Stimulated activated CD8-positive, alpha-beta memory T cell treated with anti-CD3 and anti-CD28 coated beads, Interleukin-12 subunit alpha, Interleukin-12 subunit beta, amount 100 ng/mL, for 24 hours (primary cell): ENCODE measurements around the gene CLASP1.
"Not testable (repeated sequence)": the region's sequence is repeated elsewhere in the genome, so short reads cannot be mapped to it uniquely, and the experiment has no call there.

Source experiments
- DNase-seq: peaks from one replicate; pipeline ENCODE4 v3.0.0-alpha.2; 2020; ENCODE audit errors: extremely low read depth

The CLASP1 gene

GRCh38 chr2:121374412-121375075 is 274.7 kb downstream of the CLASP1 start:
- not testable (repeated sequence) for DNase-seq

- no peak for DNase-seq
Observed at GRCh38 chr2:121372721-121373353, 276.4 kb downstream of the CLASP1 start.

DNA sequence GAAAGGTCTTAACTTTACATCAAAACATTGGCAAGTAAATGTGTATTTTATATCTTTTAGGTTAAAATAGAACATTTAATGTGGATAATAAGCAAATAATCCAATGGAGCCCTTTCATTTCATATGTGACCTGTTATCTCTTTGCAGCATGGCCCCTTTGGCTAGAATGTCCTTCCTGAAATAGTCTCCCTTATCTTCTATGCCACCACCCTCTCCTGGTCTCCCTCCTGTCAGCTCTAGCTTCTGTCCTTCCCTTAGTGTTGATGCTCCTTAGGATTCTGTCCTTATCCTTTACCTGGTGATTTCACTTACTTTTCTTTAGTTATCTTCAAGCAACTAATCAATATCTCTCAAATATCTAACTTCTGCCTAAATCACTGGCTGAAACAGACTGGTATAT is 277.2 kb downstream of the CLASP1 start:
- no peak for DNase-seq

DNA sequence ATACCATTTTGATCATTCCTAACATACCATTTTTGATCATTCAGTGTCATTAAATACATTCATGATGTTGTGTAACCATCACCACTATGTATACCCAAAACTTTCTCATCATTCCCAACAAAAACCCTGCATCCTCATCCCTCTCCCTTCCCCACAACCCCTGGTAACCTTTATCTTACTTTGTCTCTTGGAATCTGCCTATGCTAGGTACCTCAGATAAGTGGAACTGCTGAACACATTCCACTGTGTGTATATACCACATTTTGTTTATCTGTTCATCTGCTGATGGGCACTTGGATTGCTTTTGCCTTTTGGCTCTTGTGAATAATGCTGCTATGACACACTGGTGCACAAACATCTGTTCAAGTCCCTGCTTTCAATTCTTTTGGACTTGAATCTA is 280.4 kb downstream of the CLASP1 start:
- no peak for DNase-seq

GRCh38 chr2:121368155-121368554 is 281.1 kb downstream of the CLASP1 start:
- no peak for DNase-seq

GRCh38 chr2:121367246-121367900 is 281.9 kb downstream of the CLASP1 start:
- no peak for DNase-seq

- DNase-seq: no peak
Observed at GRCh38 chr2:121366040-121366439, 283.2 kb downstream of the CLASP1 start.

GRCh38 chr2:121365061-121365460 is 284.2 kb downstream of the CLASP1 start:
- no peak for DNase-seq

DNA sequence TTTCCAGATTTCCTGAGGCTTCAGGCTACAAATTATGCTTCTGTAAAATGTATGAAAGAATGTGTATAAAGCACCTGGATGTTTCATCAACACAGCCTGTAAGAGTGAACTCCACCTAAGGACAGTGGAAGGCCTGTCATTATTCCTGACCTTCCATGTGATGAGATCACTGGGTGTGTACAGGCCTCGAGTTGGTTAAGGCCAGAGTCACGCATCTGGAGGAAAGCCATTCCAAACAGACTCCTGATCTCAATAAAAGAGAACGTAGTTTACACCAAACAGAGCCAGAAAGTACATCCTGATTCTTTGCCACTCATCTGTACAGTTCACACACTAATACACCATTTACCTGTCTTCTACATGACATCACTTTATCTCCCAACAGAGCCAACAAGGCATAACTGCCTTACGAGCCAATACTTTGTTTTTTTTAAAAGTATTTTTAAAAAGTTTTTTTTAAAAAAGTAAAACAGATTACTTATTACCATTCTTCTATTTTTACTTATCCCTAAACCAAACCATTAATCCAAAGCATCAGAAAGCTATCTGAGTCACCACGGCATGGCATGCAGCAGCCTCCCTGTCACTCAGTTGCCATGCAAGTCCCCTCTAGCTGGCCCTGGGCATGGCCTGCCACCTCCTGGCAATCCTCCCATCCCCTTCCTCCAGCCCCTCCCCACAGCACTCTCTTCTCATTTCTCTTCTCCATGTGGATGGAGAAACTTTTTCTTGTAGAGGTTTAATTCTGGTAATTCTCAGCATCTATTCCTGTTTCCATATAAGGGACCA is 285.4 kb downstream of the CLASP1 start:
- DNase-seq: no peak

DNA sequence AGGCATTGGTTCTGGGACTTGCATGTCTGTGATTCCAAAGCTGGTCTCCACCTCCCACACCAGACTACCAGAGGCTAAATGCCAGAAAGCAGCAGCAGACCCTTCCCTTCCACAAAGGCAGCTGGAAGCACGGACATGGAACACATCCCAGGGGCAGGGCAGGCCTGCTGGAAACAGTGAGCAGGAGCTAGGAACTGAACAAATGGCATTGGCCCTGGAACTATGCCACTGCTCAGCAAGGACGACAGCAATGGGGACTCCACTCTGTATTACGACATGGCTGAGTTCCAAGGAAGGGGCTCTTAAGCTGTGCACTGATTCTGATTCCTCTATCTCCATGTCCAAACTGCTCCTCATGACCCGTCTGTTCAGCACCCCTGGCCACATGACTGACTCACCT is 286.5 kb downstream of the CLASP1 start:
- no peak for DNase-seq

DNA sequence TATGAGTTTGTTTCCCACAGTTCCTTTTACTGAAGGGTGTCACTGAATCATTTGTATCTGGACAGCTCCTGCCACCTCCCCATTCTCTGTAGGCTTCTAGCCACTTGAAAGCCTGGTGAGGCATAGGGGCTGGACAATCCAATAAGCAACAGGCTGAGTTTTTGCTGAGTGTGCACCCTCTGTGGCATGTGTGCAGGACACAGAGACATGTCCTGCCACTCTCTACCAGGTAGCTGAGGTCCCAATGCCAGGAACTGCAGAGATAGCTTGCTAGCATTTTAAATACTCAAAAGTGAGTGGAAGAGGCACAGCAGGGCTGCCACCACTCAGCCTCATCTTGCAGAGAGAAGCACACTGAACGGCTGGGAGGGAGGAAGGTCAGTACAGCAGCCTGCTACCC is 287.0 kb downstream of the CLASP1 start:
- DNase-seq: no peak

GRCh38 chr2:121360566-121361300 is 288.5 kb downstream of the CLASP1 start:
- DNase-seq: no peak

GRCh38 chr2:121359716-121360565 is 289.3 kb downstream of the CLASP1 start:
- no peak for DNase-seq

DNA sequence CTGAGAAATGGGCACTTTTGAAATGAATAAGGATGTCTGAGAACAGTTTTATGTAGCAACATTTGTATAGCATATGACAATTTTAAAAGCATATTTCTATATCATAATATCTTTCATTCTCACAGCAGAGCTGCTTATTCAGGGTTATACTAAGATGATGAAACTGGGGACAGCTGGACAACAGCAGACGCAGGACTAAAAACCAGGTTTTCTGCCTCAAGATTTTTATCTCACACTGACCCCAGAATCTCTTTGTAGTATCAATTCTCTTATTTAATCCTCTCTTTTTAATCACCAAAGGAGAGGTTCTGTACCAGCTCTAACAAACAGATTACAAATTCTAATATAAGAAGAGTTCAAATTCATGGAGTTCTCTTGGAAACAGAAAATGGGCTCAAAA is 290.1 kb downstream of the CLASP1 start:
- no peak for DNase-seq

GRCh38 chr2:121358291-121358690 is 291.0 kb downstream of the CLASP1 start:
- no peak for DNase-seq

DNA sequence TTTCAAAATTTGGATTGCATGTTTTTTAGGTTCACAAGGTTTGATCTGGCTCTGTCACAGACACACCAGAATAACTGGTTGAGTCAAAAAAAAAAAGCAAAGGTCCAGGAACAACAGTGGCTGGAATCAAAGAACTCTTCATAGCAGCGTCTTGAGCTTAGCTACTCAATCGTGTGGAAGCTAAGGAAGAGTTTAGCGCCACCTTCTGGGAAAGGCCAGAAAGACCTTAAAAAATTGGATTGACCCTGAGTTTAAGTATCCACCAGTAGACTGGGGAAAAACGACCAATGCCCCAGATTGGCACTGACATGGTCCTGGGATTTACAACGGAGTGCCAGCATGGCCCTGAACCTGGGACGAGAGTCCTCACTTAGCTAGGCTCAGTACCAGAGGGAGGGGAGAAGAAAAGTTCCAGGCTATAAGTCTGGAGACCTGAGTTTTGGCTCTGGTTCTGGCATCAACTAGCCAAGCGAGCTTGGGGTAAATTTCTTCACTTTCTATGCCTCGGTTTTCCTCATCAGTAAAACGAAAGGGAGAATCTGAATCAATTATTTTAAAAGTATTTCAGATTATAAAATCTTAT is 293.1 kb downstream of the CLASP1 start:
- DNase-seq: no peak

DNA sequence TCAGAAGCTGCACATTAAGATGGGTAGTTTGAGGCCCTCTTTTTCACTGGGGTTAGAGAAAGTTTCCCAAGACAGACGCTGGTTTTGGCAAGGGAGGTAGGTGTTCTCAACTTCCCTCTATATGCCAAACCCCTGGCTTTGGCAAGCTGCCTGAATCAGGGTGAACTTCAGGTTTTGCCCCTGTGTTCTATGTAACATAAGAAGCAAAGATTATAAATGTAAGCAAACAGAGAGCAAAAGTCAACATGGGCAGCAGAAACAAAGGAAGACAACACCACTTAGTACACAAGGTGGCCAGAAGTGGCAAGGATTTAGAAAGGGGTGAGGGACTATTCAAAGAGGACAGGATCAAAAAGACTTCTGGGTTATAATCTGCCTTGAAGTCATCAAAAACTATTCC is 293.8 kb downstream of the CLASP1 start:
- DNase-seq: no peak

GRCh38 chr2:121351521-121352318 is 297.5 kb downstream of the CLASP1 start:
- no peak for DNase-seq

DNA sequence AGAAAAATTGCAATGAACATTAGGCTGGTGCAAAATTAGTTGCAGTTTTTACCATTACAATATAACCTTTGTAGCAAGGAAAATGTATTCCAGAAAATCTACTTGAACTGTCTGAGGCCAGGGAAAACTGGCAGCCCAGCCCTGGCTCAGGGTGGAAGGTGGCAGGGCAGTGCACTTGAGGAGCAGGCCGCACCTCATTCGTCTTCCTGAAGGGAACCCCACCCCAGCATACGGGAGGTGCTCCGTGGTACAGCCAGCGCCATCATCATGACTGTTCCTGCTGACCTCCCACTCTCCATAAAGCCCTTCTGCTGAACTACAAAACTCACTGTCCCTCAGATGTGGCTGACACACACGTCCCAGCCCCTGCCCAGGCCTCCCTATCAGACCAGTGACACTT is 298.4 kb downstream of the CLASP1 start:
- no peak for DNase-seq

DNA sequence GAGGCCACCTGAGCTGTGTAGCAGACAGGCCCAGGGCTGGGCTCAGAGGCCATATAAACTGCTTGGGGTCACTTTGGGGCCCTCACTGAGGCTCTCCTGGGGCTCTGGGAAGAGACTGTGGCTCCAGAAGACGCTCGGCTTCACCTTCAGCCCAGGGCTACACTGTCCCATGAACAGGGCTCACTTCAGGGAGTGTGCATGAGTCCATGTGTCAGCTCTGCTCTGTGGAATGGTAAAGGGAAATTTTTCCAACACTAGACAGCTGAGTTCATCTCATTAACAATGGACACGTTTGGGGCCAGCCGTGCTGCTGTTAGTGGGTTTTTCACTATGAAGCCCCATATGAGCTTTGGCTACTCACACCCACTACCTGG is 298.9 kb downstream of the CLASP1 start:
- no peak for DNase-seq
